ENCODE measurements around the gene INTS7.

- no peak for TF ChIP-seq POLR2AphosphoS5 (IDR thresholded peaks at IDR 0.05; ENCODE audit: borderline replicate concordance, low read depth, low read length)
- TF ChIP-seq EZH2 (IDR thresholded peaks at IDR 0.05) = no peak
- no peak for TF ChIP-seq FOXP2 (optimal IDR thresholded peaks at IDR 0.05; ENCODE audit: control extremely low read depth, extremely low read length, insufficient read depth)
These were observed 140.1 kb downstream of the INTS7 start for GRCh38 chr1:211895126-211895759.
